Endothelial cell of umbilical vein (primary cell): ENCODE data around the gene CFD. TPM values are rescaled to one million over a fixed set of nuclear protein-coding genes. Genes with fewer than 3 reads are reported as not detected.

ENCODE experiments used
- BruUV-seq: library from RNA; stranded (reverse); fragments of 400-500 nt; replicated peaks from 2 replicates; lab custom pipeline; 2021; lab: Mats Ljungman, UMichigan
- CTCF ChIA-PET: fragments of 300-600, 350-600 bp; sonication (Branson Sonifier 250); formaldehyde crosslinking; loops from one replicate; lab custom pipeline; 2021; ENCODE audit warnings: antibody characterized with exemption, inconsistent platforms; lab: Charles Lee
- POLR2A ChIA-PET: fragments of 300-600, 350-600 bp; sonication (Branson Sonifier 250); formaldehyde crosslinking; loops from one replicate; lab custom pipeline; 2021; ENCODE audit warnings: antibody characterized with exemption, inconsistent platforms; lab: Charles Lee
- DNase-seq: peaks from one replicate; pipeline ENCODE4 v3.0.0-alpha.2; 2011; ENCODE audit warnings: low read depth, low spot score
- FAIRE-seq: peaks from 2 replicates; lab custom pipeline; 2011; peaks lifted over from hg19 to GRCh38; lab: Jason Lieb, UNC
- H2AFZ ChIP-seq: 2 replicates; pipeline ENCODE4 v1.6.0; 2012; ENCODE audit warnings: low read depth, low read length, control low read depth, inconsistent platforms
- H3K27ac ChIP-seq: 2 replicates; pipeline ENCODE4 v1.5.1; 2011; ENCODE audit warnings: low read depth, mild to moderate bottlenecking, control low read depth, low read length, moderate library complexity; ENCODE audit not compliant: insufficient read depth
- H3K27me3 ChIP-seq, 2 experiments: 2 replicates each; pipeline versions ENCODE4 v1.6.0 to v1.6.1; 2011; ENCODE audit warnings: low read length in 2 of 2, mixed read lengths in 1 of 2; ENCODE audit not compliant: control insufficient read depth in 2 of 2, insufficient read depth in 2 of 2
- H3K36me3 ChIP-seq, 2 experiments: 2 replicates in 1 of 2; 3 replicates in 1 of 2; pipeline ENCODE4 v1.5.1; 2011; ENCODE audit warnings: low read length in 2 of 2, mild to moderate bottlenecking in 1 of 2, moderate library complexity in 1 of 2; ENCODE audit not compliant: control insufficient read depth in 2 of 2, insufficient read depth in 2 of 2; ENCODE audit errors: extremely low read depth in 1 of 2
- H3K4me1 ChIP-seq: 3 replicates; pipeline ENCODE4 v1.5.1; 2011; ENCODE audit warnings: mild to moderate bottlenecking, low read length; ENCODE audit not compliant: control insufficient read depth, insufficient read depth; ENCODE audit errors: extremely low read depth
- H3K4me2 ChIP-seq: 2 replicates; pipeline ENCODE4 v1.6.1; 2011; ENCODE audit warnings: low read length, control low read depth, mixed read lengths; ENCODE audit not compliant: insufficient read depth
- H3K4me3 ChIP-seq, 3 experiments: fragments of 200-600 bp in 1 of 3; sonication (generic), shearing (Covaris generic) in 1 of 3; replicated peaks in 1 of 3; 2 replicates each; pipeline ENCODE4 v1.5.1; 2011 to 2016; ENCODE audit warnings: control low read depth in 3 of 3, low read length in 3 of 3, mild to moderate bottlenecking in 2 of 3, inconsistent platforms in 1 of 3, low read depth in 1 of 3, moderate library complexity in 1 of 3; ENCODE audit not compliant: insufficient read depth in 1 of 3
- H3K79me2 ChIP-seq: 2 replicates; pipeline ENCODE4 v1.6.0; 2012; ENCODE audit warnings: low read length, inconsistent platforms; ENCODE audit not compliant: control insufficient read depth, insufficient read depth
- H3K9ac ChIP-seq: replicated peaks from 2 replicates; pipeline ENCODE3; 2011; ENCODE audit warnings: low read length, control low read depth; ENCODE audit not compliant: insufficient read depth; ENCODE audit errors: extremely low read depth
- H3K9me1 ChIP-seq: replicated peaks from 3 replicates; pipeline ENCODE4 v1.6.0; 2011; ENCODE audit warnings: mild to moderate bottlenecking, low read length; ENCODE audit not compliant: control insufficient read depth, insufficient read depth; ENCODE audit errors: extremely low read depth
- H3K9me3 ChIP-seq: replicated peaks from 2 replicates; pipeline ENCODE4 v1.5.1; 2012; ENCODE audit warnings: low read length, inconsistent platforms; ENCODE audit not compliant: control insufficient read depth, insufficient read depth
- H4K20me1 ChIP-seq: replicated peaks from 2 replicates; pipeline ENCODE3; 2011; ENCODE audit warnings: mild to moderate bottlenecking, low read length; ENCODE audit not compliant: control insufficient read depth, insufficient read depth; ENCODE audit errors: extremely low read depth
- EZH2 ChIP-seq: IDR thresholded peaks from 2 replicates; pipeline ENCODE4 v1.6.1; 2012; ENCODE audit warnings: borderline replicate concordance, low read depth, mild to moderate bottlenecking, moderate library complexity, low read length, inconsistent platforms; ENCODE audit not compliant: severe bottlenecking
- FOS ChIP-seq: IDR thresholded peaks from 2 replicates; pipeline ENCODE4 v1.6.1; 2011; ENCODE audit warnings: mild to moderate bottlenecking, low read length, moderate library complexity, borderline replicate concordance; ENCODE audit not compliant: insufficient read depth
- GATA2 ChIP-seq: IDR thresholded peaks from 2 replicates; pipeline ENCODE4 v1.7.0; 2011; ENCODE audit warnings: low read depth, mild to moderate bottlenecking, moderate library complexity, mixed read lengths, low read length; ENCODE audit not compliant: insufficient read length, insufficient read depth
- JUN ChIP-seq: IDR thresholded peaks from 2 replicates; pipeline ENCODE4 v1.6.1; 2011; ENCODE audit warnings: borderline replicate concordance, low read depth; ENCODE audit not compliant: insufficient read length, insufficient read depth
- MYC ChIP-seq: IDR thresholded peaks from one replicate; pipeline ENCODE4 v1.6.1; 2011; ENCODE audit warnings: mild to moderate bottlenecking, low read depth, low read length
- POLR2A ChIP-seq: IDR thresholded peaks from 2 replicates; pipeline ENCODE4 v1.6.1; 2012; ENCODE audit warnings: low read depth, mild to moderate bottlenecking, control low read depth, low read length
- POLR2AphosphoS5 ChIP-seq: IDR thresholded peaks from 2 replicates; pipeline ENCODE4 v1.6.1; 2012; ENCODE audit warnings: low read depth, mild to moderate bottlenecking, control low read depth, low read length, moderate library complexity; ENCODE audit not compliant: insufficient read depth
- dilution Hi-C: fragments of 300-500 bp; cut with MboI; formaldehyde crosslinking; loops from one replicate; pipeline ENCODE4 v1.15.0; 2019; ENCODE audit warnings: low sequenced_read_pairs; ENCODE audit not compliant: extremely low pct_ligation_motif_present
- intact Hi-C: fragments of 100-400 bp; cut with micrococcal nuclease; formaldehyde crosslinking; loops from one replicate; pipeline ENCODE4 v1.10.0; 2022
- polyA plus RNA-seq, 4 experiments: library from polyadenylated mRNA; depleted of rRNA in 3 of 4; stranded (reverse) in 3 of 4; unstranded in 1 of 4; fragments of >200 nt; gene quantifications; 2 replicates each; pipeline versions ENCODE4 v1.2.1 to v1.2.3, GENCODE V29; 2011 to 2012; ENCODE audit warnings: missing spikeins in 1 of 4
- total RNA-seq: library from RNA; stranded (reverse); gene quantifications from 2 replicates; pipeline ENCODE4 v1.2.3, GENCODE V29; 2021
- TF ChIP-seq, protein P1 (sequence below), 2 donors: IDR thresholded peaks; 1 replicate in 1 of 2; 2 replicates in 1 of 2; pipeline ENCODE4 v1.5.1; 2011; ENCODE audit warnings: low read length in 2 of 2, mild to moderate bottlenecking in 2 of 2, moderate library complexity in 2 of 2, control low read depth in 1 of 2, inconsistent platforms in 1 of 2, low read depth in 1 of 2; ENCODE audit not compliant: insufficient read depth in 1 of 2; ENCODE audit errors: extremely low read depth in 1 of 2
- TF ChIP-seq, protein P2 (sequence below): IDR thresholded peaks from 2 replicates; pipeline ENCODE4 v1.6.1; 2011; ENCODE audit not compliant: insufficient read depth, insufficient read length

Gene CFD
- total and polyA plus RNA-seq, 2 donors (not counting 3 experiments of a cell fraction or from before 2014, with no cell fraction given), result 0.25 to 0.40 TPM

DNA sequence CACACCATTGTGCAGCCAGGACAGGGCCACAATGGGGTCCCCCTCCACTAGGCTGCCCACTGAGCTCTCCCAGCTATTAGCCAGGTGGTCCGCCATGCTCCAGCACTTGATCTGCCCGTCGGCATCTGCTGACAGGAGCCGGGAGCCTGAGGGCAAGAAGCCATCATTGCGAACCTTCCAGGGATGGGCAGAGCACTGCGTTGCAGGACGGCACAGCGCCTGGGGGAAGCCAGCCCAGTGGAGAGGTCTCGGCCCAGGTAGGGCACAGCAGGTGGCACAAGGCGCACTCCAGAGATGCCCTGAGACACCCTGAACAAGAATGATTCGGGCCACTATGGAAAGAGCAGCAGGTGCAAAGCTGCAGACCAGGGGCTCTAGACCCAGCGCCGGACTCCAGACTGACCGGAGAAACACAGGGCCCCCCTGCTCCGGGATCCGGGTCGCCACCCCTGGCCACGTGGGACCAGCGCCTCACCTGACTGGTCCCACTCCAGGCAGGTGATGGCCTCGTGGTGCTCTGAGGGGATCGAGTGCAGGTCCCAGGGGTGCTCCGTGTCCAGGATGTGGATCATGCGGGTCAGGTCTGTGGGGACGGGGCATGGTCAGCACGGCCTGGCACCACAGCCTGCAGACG lies 30.3 kb downstream of the CFD start:
- TF ChIP-seq FOS (no peak), EZH2 (no peak), MYC (no peak), POLR2AphosphoS5 (no peak), JUN (no peak), POLR2A (no peak), GATA2 (no peak)
- TF ChIP-seq, protein P1, sequence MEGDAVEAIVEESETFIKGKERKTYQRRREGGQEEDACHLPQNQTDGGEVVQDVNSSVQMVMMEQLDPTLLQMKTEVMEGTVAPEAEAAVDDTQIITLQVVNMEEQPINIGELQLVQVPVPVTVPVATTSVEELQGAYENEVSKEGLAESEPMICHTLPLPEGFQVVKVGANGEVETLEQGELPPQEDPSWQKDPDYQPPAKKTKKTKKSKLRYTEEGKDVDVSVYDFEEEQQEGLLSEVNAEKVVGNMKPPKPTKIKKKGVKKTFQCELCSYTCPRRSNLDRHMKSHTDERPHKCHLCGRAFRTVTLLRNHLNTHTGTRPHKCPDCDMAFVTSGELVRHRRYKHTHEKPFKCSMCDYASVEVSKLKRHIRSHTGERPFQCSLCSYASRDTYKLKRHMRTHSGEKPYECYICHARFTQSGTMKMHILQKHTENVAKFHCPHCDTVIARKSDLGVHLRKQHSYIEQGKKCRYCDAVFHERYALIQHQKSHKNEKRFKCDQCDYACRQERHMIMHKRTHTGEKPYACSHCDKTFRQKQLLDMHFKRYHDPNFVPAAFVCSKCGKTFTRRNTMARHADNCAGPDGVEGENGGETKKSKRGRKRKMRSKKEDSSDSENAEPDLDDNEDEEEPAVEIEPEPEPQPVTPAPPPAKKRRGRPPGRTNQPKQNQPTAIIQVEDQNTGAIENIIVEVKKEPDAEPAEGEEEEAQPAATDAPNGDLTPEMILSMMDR (IDR thresholded peaks at IDR 0.05; ENCODE audit: extremely low read depth in 1 of 2, insufficient read depth in 1 of 2, low read depth in 1 of 2, low read length in 2 of 2), result no peak
- TF ChIP-seq, protein P2, sequence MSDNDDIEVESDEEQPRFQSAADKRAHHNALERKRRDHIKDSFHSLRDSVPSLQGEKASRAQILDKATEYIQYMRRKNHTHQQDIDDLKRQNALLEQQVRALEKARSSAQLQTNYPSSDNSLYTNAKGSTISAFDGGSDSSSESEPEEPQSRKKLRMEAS, result no peak
- no peaks in the 10 kb centered on the region for H3K27me3 ChIP-seq
- no peak overlapping the region for H3K27ac ChIP-seq
- H3K79me2 ChIP-seq, result peaks cover 5% of the 10 kb centered on the region
- ChIA-PET CTCF (no interaction called here), POLR2A (no interaction called here)
- dilution Hi-C loops, result no loop called here
- no TSS peak for BruUV-seq
- no peaks in the 10 kb centered on the region for H3K9me3 ChIP-seq
- peaks cover 8 to 28% of the 10 kb centered on the region in 2 experiments for H3K36me3 ChIP-seq
- H3K4me2 ChIP-seq, result no peak overlapping the region
- no peak for FAIRE-seq
- H3K4me3 ChIP-seq, result no peak overlapping the region
- no peaks in the 10 kb centered on the region for H3K9me1 ChIP-seq
- H2AFZ ChIP-seq, result no peak overlapping the region
- intact Hi-C loops, result no loop called here
- H3K9ac ChIP-seq, result no peak overlapping the region
- H3K4me1 ChIP-seq, result no peaks in the 10 kb centered on the region
- no peaks in the 10 kb centered on the region for H4K20me1 ChIP-seq
- no peak for DNase-seq
